MM.1S (cell line): ENCODE measurements around the gene KCNK7.

ENCODE experiments used
- CTCF ChIP-seq: fragments of 300-600 bp; sonication (generic); IDR thresholded peaks from 2 replicates; pipeline ENCODE4 v1.5.1; 2016; ENCODE audit warnings: antibody characterized with exemption, low read length, mixed read lengths
- EZH2 ChIP-seq: fragments of 300-600 bp; sonication (generic); optimal IDR thresholded peaks from 2 replicates; pipeline ENCODE3; 2017; ENCODE audit warnings: low read depth, mild to moderate bottlenecking, antibody characterized with exemption, low read length, mixed read lengths

DNA sequence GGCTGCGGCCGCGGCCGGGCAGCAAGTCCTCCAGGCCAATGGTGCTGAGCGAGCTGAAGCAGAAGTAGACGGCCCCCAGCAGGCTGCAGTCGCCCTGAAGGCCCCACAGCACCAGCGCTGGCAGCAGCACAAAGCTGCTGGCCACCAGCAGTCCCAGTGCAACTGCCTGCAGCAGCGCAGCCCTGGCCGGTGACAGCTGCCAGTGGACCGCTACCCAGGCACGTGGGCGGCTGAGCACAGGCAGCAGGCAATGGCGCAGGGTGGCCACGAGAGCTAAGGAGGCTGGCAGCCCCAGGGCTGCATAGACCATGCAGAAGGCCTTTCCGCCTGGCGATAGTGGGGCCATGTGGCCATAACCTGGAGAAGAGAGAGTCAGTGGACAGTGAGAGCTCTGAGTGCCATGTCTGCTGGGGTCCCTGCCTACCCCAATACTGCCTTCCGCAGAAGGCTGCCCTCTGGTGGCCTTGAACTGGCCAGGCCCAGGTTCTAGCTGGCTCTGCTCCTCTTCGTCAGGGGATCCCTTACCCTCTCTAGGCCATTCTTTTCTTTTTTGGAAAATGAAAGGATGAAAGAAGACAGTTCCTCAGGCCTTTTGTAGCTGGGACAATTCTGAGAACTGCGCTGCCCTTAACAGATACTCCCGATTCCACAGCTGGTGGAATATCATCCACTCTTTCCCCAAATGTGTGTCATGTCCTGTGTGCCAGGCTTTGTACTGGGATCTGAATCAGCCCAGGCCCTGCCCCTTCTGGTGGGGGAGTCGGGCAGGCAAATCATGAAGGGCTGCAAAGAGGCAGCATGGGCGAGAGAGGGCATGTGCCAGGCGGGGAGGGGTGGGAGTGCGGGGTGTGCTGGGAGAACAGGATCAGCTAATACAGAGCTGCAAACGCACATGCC, 1.8 kb downstream of the KCNK7 start:
- peak; percentile 62 for TF ChIP-seq CTCF
- no peak for TF ChIP-seq EZH2
